ENCODE results near the gene COMP.

Gene COMP

DNA sequence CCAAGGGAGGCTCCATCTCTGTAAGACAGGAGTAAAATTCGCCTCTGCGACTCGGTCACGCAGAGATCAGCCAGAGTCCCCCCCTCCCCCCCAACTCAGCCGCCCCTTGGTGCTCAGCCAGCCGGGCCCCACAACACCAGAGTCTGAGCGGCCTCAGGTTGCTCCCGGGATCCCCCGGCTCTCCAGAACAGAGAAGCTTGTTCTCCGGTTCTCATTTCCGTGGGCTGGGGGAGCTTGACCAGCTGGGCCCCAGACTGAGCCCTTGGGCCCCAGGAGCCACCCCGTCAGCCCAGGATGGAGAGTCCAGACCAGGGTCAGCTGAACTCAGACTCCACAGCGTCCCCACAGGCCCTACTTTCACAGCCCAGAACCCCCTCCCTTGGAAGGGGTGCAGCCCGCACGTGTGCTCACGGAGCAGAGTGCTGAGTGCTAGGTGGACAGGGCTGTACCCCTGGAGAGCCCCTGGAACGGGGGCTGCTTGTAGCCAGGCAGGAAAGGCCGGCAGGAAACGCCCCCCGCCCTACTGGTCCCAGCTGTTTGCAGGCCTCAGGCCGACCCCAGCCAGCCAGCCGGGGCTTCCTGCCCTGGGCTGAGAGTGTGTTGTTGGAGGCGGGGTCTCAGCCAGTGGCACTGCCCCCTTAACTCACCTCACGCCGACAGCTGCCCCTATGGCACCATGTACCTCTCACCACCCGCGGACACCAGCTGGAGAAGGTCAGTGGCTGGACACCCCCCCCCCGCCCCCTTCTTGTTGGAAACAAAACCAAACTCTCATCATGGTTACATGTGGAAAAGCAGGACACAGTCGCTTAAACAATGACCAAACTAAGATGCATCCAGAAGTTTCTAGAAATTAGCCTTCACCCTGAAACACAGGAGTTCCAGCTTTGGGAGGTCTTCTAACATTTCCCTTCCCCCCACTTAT, 44.4 kb downstream of the COMP start:
- Histone ChIP-seq H3K4me3 (ENCODE audit: low read length) (no peak overlapping the region), H3K27me3 (ENCODE audit: insufficient read depth, low read length) (no peaks in the 10 kb centered on the region; the same call in 1 of the 2 replicates), H3K4me1 (ENCODE audit: insufficient read depth, low read length) (peaks cover 6% of the 10 kb centered on the region), H3K27ac (ENCODE audit: low read length) (no peak overlapping the region), H3K9me3 (ENCODE audit: insufficient read depth, low read depth, low read length) (no peaks in the 10 kb centered on the region), H3K36me3 (ENCODE audit: insufficient read depth, low read depth, low read length) (no peaks in the 10 kb centered on the region), H3K9ac (ENCODE audit: low read depth, low read length) (no peak overlapping the region; the same call in 1 of the 2 replicates)

DNA sequence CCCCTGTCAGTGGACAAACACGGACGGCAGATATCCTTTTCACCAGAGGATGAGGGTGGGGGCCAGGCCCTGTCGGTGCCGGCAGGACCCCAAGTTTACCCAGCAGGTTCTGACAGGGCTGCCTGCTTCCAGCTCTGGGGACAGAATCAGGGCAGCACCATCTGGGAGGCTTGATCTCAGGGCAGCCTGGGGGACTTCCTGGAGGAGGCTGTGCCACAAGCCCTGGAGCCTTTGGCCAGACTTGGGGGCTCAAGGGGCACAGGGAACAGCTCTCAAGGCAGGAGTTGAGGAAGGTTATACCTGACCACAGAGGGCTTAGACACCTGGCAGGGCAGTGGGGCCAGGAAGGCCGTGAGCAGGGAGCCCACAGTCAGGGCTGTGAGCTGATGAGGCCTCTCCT, 45.2 kb downstream of the COMP start:
- H3K4me1 ChIP-seq (ENCODE audit: insufficient read depth, low read length), result peaks cover 6% of the 10 kb centered on the region
- H3K4me3 ChIP-seq (ENCODE audit: low read length), result no peak overlapping the region
- H3K36me3 ChIP-seq (ENCODE audit: insufficient read depth, low read depth, low read length), result no peaks in the 10 kb centered on the region
- H3K27ac ChIP-seq (ENCODE audit: low read length), result no peak overlapping the region
- no peaks in the 10 kb centered on the region; the same call in 1 of the 2 replicates for H3K27me3 ChIP-seq (ENCODE audit: insufficient read depth, low read length)
- no peak overlapping the region for H3K9ac ChIP-seq (ENCODE audit: low read depth, low read length)
- no peaks in the 10 kb centered on the region for H3K9me3 ChIP-seq (ENCODE audit: insufficient read depth, low read depth, low read length)

DNA sequence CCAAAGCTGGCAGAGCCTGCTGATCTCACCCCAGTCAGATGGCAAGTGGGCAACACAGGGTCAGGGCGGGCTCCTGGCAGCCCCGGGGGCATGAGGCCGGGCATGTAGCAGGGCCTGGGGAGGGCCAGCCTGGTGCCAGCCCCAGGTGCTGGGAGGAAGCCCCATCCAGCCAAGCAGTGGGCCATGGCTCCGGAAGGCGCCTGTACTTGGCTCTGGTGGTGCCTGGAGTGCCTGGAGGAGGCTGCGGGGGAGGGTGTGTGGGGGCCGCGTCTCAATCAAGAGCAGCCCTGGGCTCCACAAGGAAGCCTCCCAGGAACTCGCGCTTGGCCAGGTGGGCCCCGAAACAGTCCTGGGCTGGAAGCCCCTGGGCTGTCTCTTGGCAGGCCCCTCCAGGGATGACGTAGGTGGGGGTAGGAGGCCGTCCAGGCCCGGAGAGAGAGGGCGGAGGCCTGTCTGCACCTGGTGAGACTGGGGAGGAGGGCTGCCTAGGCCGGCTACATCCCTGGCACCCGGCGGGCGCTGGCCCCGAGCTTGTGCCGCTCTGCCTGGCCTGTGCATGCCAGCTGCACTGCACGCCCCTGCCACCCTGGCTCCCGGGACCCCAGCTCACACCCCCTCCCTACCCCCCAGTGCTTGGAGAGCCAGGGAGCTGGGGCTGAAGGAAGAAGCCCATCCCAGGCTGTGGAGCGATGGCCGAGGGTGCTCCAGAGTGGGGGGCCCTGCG, 45.9 kb downstream of the COMP start:
- H3K27ac ChIP-seq (ENCODE audit: low read length), result no peak overlapping the region
- H3K9ac ChIP-seq (ENCODE audit: low read depth, low read length), result no peak overlapping the region
- H3K36me3 ChIP-seq (ENCODE audit: insufficient read depth, low read depth, low read length), result no peaks in the 10 kb centered on the region
- H3K4me1 ChIP-seq (ENCODE audit: insufficient read depth, low read length), result peaks cover 6% of the 10 kb centered on the region
- no peaks in the 10 kb centered on the region for H3K9me3 ChIP-seq (ENCODE audit: insufficient read depth, low read depth, low read length)
- no peaks in the 10 kb centered on the region; the same call in 1 of the 2 replicates for H3K27me3 ChIP-seq (ENCODE audit: insufficient read depth, low read length)
- H3K4me3 ChIP-seq (ENCODE audit: low read length), result no peak overlapping the region

DNA sequence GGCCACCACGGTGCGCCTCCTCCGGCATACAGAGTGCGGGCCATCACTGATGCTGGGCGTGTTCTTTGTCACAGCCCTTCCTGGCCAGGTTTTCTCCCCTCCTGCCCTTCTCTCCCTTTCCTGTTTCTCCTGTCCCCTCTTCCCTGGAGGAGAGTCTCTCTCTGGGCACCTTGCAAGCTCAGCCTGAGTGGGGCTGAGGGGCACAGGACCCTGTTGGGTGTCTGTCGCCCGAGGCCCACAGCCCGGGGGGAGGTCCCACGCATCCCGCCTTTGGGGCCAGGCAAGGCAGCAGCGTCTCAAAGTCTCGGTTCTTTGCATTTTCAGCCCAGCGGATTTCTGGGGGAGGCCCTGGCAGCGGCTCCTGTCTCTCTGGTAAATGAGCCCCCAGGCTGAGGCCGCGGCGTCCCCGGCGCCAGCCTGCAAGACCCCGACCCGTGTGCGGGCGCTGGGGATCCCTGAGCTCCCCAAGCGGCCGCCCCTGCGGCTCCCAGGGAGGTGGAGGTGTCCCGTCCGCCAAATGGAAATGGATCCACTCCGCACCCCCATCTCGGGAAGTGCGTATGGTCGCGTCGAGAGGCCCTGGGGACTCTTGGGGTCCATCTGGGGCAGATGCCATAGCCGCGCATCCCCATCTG, 47.2 kb downstream of the COMP start:
- no peaks in the 10 kb centered on the region for H3K27me3 ChIP-seq (ENCODE audit: insufficient read depth, low read length)
- H3K9ac ChIP-seq (ENCODE audit: low read depth, low read length), result no peak overlapping the region
- no peaks in the 10 kb centered on the region for H3K9me3 ChIP-seq (ENCODE audit: insufficient read depth, low read depth, low read length)
- H3K27ac ChIP-seq (ENCODE audit: low read length), result no peak overlapping the region
- H3K4me1 ChIP-seq (ENCODE audit: insufficient read depth, low read length), result no peaks in the 10 kb centered on the region; the same call in 1 of the 2 replicates
- no peak overlapping the region for H3K4me3 ChIP-seq (ENCODE audit: low read length)
- H3K36me3 ChIP-seq (ENCODE audit: insufficient read depth, low read depth, low read length), result no peaks in the 10 kb centered on the region

DNA sequence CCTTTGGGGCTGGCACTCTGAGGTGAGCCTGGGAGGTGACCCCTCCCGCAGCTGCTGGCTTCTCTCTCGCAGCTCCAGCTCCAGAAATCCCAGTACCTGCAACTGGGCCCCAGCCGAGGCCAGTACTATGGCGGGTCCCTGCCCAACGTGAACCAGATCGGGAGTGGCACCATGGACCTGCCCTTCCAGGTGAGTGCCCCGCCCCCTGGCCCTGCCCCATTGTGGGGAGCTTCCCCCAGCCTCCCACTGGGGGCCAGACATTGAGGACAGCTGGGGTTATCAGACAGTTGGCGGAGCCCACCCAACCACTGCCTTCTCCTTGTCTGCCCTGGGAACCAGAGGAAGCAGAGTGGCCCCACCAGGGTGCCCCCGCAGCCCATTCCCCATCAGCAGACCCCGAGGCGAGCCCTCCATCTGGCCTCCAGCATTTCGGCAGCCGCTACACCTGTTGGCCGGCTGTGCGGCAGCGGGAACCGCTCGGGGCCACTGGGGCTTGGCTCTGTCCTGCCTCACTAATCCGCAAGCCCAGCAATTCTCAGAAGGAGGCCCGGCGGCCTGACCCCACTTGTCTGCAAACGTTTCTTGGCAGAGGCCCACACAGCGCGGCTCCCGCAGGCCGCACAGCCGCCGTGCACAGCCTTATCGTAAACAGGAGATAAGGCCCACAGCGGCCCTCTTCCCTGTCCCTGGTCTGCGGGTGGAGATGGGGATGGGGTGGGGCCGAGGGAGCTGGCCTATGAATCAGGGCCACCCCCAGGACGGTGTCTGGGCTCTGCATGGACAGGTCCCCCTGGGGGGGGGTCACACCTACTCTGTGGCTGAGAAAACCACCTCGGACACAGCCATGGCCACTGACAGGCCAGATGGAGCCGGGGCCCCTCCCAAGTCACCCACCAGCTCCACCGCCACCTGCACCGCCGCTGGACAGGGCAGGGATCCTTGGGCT, 48.0 kb downstream of the COMP start:
- no peak overlapping the region for H3K9ac ChIP-seq (ENCODE audit: low read depth, low read length)
- no peaks in the 10 kb centered on the region for H3K36me3 ChIP-seq (ENCODE audit: insufficient read depth, low read depth, low read length)
- H3K27me3 ChIP-seq (ENCODE audit: insufficient read depth, low read length), result no peaks in the 10 kb centered on the region
- no peak overlapping the region for H3K4me3 ChIP-seq (ENCODE audit: low read length)
- H3K9me3 ChIP-seq (ENCODE audit: insufficient read depth, low read depth, low read length), result no peaks in the 10 kb centered on the region
- H3K27ac ChIP-seq (ENCODE audit: low read length), result no peak overlapping the region
- H3K4me1 ChIP-seq (ENCODE audit: insufficient read depth, low read length), result no peaks in the 10 kb centered on the region; the same call in 1 of the 2 replicates

DNA sequence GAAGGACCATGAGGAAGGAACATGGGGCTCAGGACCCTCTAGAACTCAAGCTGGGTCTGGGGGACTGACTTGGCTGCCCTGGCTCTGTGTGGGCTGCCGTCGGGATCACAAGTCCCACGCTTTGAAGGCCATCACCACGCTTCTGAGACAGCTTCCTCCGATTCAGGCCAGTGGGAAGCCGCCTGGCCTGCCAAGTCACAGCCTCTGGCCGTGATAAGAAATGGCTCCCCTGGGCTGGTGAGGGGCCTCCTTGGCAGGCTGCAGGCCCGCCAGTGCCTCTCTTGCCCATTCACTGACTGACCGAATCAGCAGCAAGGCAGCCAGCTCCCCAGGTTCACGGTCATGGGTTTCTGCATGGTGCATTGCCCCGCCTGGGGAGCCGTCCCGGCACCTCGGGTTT, 48.8 kb downstream of the COMP start:
- Histone ChIP-seq H3K9me3 (ENCODE audit: insufficient read depth, low read depth, low read length) (no peaks in the 10 kb centered on the region), H3K27me3 (ENCODE audit: insufficient read depth, low read length) (no peaks in the 10 kb centered on the region), H3K9ac (ENCODE audit: low read depth, low read length) (no peak overlapping the region), H3K36me3 (ENCODE audit: insufficient read depth, low read depth, low read length) (no peaks in the 10 kb centered on the region), H3K4me1 (ENCODE audit: insufficient read depth, low read length) (no peaks in the 10 kb centered on the region; the same call in 1 of the 2 replicates), H3K27ac (ENCODE audit: low read length) (no peak overlapping the region), H3K4me3 (ENCODE audit: low read length) (no peak overlapping the region)

DNA sequence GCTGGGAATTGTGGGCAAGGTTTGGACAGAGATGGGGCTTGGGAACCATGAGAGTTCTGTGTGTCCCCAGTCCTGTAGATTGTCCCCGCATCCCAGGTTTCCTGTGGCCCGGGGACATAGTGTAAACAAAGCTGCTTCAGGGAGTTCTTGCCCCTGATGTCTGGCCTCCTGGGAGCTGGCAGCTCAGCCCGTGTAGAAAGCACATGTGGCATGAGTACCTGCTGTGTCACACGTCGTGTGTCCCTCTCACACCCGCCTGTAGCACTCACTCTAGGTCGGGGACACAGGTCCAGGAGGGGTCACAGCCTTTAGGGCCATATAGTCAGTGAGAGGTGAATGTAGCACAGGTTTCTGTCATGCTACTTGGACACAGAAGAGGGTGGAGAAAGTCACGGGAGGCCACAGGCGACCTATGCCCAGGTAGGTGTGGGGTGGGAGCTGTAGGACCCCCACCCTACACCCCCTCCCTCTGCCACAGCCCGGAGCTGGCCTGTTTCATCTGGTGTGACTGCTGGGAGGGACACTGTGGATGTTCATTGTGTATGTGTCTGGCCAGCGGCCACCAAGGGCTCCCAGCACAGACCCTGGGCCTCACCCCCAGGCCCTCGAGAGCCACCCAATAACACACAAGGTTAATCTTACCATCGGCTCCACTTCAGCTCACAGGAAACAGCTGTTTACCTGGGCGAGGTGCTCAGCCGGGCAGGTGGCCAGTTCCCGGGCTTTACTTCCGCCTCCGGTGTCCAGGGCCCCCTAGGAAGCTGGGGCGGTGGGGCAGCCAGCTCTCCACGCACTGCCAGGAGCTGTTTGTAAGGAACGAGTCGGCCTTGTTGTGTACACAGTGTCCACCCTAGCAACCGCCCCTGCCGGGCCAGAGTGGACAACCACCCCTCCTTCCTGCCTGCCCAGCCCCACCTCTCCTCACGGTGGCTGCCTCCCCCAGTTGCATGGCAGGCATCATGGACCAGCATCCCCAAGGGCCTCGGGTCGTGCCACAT, 49.7 kb downstream of the COMP start:
- H3K27me3 ChIP-seq (ENCODE audit: insufficient read depth, low read length), result no peaks in the 10 kb centered on the region
- H3K9me3 ChIP-seq (ENCODE audit: insufficient read depth, low read depth, low read length), result no peaks in the 10 kb centered on the region
- no peak overlapping the region for H3K4me3 ChIP-seq (ENCODE audit: low read length)
- H3K36me3 ChIP-seq (ENCODE audit: insufficient read depth, low read depth, low read length), result no peaks in the 10 kb centered on the region
- H3K27ac ChIP-seq (ENCODE audit: low read length), result no peak overlapping the region
- H3K4me1 ChIP-seq (ENCODE audit: insufficient read depth, low read length), result no peaks in the 10 kb centered on the region; the same call in 1 of the 2 replicates
- no peak overlapping the region for H3K9ac ChIP-seq (ENCODE audit: low read depth, low read length)

DNA sequence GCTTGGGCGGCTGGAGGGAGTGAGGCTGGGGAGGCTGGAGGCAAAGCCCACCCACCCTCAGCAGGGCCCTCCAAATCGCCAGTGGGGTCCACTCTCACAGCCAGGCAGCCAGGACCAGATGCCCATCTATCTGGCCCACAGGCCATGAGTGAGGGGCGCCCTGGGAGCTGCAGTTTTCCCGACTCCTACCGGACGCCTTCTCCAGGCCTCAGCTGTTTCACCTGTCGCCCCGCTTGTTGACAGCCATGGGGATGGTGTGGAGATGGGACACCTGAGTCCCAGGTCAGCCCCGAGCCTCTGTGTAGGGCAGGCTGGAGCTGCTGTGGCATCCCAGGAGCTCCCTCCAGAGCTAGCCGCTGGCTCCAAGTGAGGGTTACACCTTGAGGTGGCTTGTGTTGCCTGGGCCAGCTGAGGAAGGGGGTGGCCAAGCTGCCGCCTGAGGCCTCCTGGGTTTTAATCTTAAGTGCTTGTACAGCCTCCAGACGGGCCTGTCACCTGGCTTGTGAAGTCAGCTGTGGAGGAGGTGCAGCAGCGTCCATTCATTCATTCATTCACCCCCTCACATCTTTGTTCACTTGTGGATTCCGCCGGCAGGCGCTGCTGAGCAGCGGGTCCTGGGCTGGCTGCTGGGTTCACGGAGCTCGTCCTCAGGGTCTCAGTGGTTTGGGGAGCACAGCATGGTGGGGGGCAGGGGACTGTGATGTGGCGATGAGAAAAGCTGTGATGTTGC, 52.0 kb downstream of the COMP start:
- no peaks in the 10 kb centered on the region for H3K4me1 ChIP-seq (ENCODE audit: insufficient read depth, low read length)
- no peak overlapping the region for H3K27ac ChIP-seq (ENCODE audit: low read length)
- H3K4me3 ChIP-seq (ENCODE audit: low read length), result no peak overlapping the region
- H3K9me3 ChIP-seq (ENCODE audit: insufficient read depth, low read depth, low read length), result no peaks in the 10 kb centered on the region
- H3K9ac ChIP-seq (ENCODE audit: low read depth, low read length), result no peak overlapping the region
- H3K36me3 ChIP-seq (ENCODE audit: insufficient read depth, low read depth, low read length), result no peaks in the 10 kb centered on the region
- H3K27me3 ChIP-seq (ENCODE audit: insufficient read depth, low read length), result no peaks in the 10 kb centered on the region

DNA sequence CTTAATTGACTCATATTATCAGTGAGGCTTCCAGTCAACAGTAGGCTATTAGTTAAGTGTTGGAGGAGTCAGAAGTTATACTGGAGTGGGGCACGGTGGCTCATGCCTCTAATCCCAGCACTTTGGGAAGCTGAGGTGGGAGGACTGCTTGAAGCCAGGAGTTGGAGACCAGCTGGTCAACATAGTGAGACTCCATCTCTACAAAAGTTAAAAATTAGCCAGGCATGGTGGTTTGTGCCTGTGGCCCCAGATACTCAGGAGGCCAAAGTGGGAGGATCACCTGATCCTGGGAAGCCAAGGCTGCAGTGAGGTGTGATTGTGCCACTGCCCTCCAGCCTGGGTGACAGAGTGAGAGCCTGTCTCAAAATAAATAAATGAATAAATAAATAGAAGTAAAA, 53.2 kb downstream of the COMP start:
- H3K36me3 ChIP-seq (ENCODE audit: insufficient read depth, low read depth, low read length), result no peaks in the 10 kb centered on the region
- no peaks in the 10 kb centered on the region for H3K27me3 ChIP-seq (ENCODE audit: insufficient read depth, low read length)
- no peak overlapping the region for H3K4me3 ChIP-seq (ENCODE audit: low read length)
- no peak overlapping the region for H3K9ac ChIP-seq (ENCODE audit: low read depth, low read length)
- no peaks in the 10 kb centered on the region for H3K4me1 ChIP-seq (ENCODE audit: insufficient read depth, low read length)
- no peaks in the 10 kb centered on the region for H3K9me3 ChIP-seq (ENCODE audit: insufficient read depth, low read depth, low read length)
- H3K27ac ChIP-seq (ENCODE audit: low read length), result no peak overlapping the region

Measured in iPS-20b (cell line).